Activated CD8-positive, alpha-beta memory T cell treated with anti-CD3 and anti-CD28 coated beads for 48 hours (primary cell): ENCODE results near the gene HAPLN2.

Source experiments
- DNase-seq, 3 experiments: peaks; one replicate each; pipeline ENCODE4 v3.0.0-alpha.2; 2020; ENCODE audit warnings: low read depth in 2 of 3, low spot score in 2 of 3

The HAPLN2 gene

GRCh38 chr1:156659988-156660751, 41.0 kb downstream of the HAPLN2 start:
- peak; percentile 93 to 98 (median 96) for DNase-seq

GRCh38 chr1:156660752-156661112, 41.5 kb downstream of the HAPLN2 start:
- no peak for DNase-seq

GRCh38 chr1:156662005-156662799, 43.0 kb downstream of the HAPLN2 start:
- DNase-seq = no peak

- DNase-seq = no peak
These were observed 43.5 kb downstream of the HAPLN2 start for GRCh38 chr1:156662800-156663055.

- no peak for DNase-seq
These were observed 44.0 kb downstream of the HAPLN2 start for GRCh38 chr1:156663178-156663577.

- no peak for DNase-seq
These were observed 45.0 kb downstream of the HAPLN2 start for GRCh38 chr1:156664046-156664766.

GRCh38 chr1:156664767-156665411, 45.7 kb downstream of the HAPLN2 start:
- DNase-seq = no peak

GRCh38 chr1:156665539-156665938, 46.3 kb downstream of the HAPLN2 start:
- DNase-seq = no peak

GRCh38 chr1:156666862-156667609, 47.8 kb downstream of the HAPLN2 start:
- no peak for DNase-seq

- DNase-seq = no peak
These were observed 48.4 kb downstream of the HAPLN2 start for GRCh38 chr1:156667610-156667967.

GRCh38 chr1:156667968-156668709, 48.9 kb downstream of the HAPLN2 start:
- no peak for DNase-seq

- no peak for DNase-seq
These were observed 49.8 kb downstream of the HAPLN2 start for GRCh38 chr1:156668801-156669637.

- DNase-seq = no peak
These were observed 50.6 kb downstream of the HAPLN2 start for GRCh38 chr1:156669794-156670193.

- DNase-seq = no peak
These were observed 51.1 kb downstream of the HAPLN2 start for GRCh38 chr1:156670359-156670758.

- DNase-seq = no peak
These were observed 51.6 kb downstream of the HAPLN2 start for GRCh38 chr1:156670791-156671190.

- no peak for DNase-seq
These were observed 52.6 kb downstream of the HAPLN2 start for GRCh38 chr1:156671804-156672203.

- no peak for DNase-seq
These were observed 54.3 kb downstream of the HAPLN2 start for GRCh38 chr1:156673387-156674121.
